GM21528 (cell line): ENCODE measurements around the gene JAZF1.
"Not testable (repeated sequence)": the region's sequence is repeated elsewhere in the genome, so short reads cannot be mapped to it uniquely, and the experiment has no call there.

Source experiments
- ATAC-seq: cut with Tn5 transposase; IDR thresholded peaks from one replicate; pipeline ENCODE4 v1.9.1; 2021; ENCODE audit warnings: mild to moderate bottlenecking, moderate library complexity; ENCODE audit not compliant: unreplicated experiment, low FRiP score

Gene JAZF1

GRCh38 chr7:27929127-27929526 lies 251.5 kb downstream of the JAZF1 start:
- no peak for ATAC-seq

GRCh38 chr7:27928001-27928400 lies 252.6 kb downstream of the JAZF1 start:
- no peak for ATAC-seq

DNA sequence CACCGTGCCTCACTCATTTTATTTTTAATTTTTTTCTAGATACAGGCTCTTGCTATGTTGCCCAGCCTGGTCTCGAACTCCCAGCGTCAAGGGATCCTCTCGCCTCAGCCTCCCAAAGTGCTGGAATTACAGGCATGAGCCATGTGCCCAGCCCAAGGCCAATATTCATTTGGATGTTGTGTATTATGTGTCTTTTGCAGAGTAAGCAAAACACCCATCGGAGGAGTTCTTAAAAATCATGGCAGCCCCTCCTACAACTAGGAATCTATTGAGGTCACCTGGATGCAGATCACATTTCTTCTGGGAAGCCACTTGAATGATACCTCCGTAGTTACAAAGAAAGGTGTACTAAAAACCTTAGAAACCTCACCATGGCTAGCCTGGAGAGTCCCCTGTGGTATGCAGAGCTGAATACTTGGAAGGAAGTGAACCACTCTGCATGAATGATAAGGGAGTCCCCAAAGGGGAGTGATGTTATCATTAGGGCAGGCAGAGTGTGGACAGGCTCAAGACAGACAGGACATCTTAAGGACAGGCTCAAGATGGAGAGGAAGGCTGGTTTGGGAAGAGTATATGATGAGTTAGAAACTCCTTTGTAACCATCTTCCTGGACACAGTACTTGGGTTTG lies 254.9 kb downstream of the JAZF1 start:
- ATAC-seq, result no peak

DNA sequence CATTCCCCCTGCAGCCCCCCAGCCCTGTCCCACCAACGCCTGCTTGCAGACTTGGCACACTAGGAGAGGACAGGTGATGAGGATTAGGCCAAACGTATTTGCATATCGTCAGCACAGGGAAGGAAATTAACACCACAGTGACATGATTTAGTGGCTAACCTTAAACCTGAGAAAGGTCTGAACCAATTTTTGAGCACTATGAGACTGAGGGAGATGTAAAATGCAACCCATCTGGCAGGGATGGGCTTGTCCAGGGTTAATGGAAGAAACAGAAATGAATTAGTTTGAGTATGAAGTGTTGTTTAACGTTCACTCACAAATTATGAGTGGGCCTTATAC lies 257.0 kb downstream of the JAZF1 start:
- ATAC-seq, result no peak

DNA sequence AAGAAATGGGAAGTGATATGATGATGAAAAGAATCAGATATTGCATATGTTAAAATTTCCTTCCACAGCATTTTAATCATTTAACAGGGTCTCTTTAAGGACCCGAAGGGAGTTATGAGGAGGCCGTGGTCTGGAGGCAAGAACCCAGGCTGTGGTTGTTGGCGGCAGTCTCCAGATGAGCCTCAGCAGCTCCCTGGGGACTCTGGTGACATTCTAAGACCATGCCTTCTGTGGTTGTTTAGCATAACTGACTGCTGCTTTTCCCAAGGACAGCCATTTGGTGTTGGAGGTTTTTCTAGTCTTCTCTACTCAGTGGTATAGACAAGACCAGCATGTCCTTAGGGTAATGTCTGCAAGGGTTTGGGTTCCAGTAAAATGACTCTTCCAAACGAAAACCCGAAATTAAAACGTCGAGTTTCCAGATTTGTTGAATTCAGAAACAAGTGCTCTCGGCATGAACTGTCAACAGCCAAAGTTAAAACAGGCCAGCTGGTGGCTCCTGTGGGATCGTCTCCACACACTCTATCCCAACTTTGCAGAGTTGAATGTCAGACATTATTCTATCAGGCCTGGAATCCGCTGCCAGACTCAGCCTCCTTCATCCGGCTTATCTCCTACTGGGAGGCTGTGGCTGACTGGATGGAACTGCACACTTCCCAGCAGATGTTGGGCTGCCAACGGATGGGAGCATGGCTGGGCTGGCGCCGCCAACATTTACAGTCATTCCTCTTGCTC lies 257.5 kb downstream of the JAZF1 start:
- ATAC-seq, result no peak

- not testable (repeated sequence) for ATAC-seq
Observed at GRCh38 chr7:27922389-27922788, 258.2 kb downstream of the JAZF1 start.

- no peak for ATAC-seq
Observed at GRCh38 chr7:27921081-27921836, 259.3 kb downstream of the JAZF1 start.

DNA sequence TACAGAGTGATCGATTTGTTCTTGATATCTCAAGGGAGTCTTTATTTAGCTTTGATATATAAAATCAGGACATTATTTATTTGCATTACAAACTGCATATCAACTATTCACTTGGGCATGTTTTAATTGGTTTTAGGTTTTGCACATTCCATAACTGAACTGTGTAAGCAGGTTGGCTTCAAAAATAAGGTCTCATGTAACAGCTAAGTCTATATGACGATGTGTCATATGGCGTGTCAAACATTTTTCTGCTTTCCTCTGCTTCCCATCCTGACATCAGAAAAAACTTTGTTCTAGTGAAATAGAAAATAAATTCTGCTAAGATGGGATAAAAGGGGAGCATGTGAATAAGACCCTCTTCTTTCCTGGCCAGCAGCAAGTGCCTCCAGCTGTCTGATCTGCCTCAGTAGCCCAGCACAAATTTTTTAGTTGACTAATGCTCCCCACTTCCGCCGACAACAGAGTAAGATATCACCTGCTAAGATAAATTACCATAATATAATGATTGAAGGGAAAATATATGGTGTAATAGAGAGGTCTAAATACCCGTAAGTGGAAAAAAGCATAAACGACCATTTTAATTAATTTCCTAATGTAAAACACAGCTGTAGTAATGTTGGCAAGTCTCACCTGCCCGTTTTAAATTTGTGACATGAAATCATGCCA lies 260.2 kb downstream of the JAZF1 start:
- ATAC-seq, result no peak

DNA sequence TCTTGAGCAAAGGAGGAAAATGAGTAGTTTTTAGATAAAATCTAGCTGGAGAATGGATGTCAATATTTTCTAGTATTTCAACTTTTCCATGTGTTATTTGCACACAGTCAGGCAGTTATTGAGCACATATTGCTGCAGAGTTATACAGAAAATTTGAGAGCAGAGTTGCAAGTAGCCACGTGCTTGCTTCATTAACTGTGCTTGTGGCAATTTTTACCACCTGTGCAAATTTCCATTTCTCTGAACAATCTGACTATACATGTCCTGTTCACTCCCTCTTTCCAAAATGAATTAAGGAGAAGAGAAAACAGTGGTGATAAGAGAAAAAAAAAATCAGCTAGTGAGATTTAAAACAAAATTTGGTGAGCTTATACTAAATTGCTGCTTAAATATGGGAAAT lies 262.1 kb downstream of the JAZF1 start:
- no peak for ATAC-seq

- no peak for ATAC-seq
Observed at GRCh38 chr7:27917774-27918314, 262.8 kb downstream of the JAZF1 start.

GRCh38 chr7:27917119-27917518 lies 263.5 kb downstream of the JAZF1 start:
- no peak for ATAC-seq

- no peak for ATAC-seq
Observed at GRCh38 chr7:27916372-27916771, 264.2 kb downstream of the JAZF1 start.

DNA sequence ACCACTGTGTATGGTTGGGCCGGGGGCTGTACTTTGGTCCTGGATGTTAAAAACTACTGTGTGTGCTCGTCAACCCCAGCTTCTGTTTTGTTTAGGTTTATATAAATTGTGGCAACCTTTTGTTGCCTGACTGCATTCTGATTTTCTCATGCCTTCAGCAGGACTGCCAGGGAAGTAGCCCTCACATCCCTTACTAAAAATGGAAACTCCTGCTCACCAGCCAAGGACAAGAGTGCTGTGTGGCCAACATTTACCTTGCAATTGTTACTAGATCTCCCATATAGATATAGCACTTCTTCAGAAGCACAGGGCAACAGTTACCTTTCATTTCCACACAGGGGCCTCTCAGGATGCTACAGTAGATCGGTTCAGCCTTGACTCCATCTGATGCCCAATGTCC lies 266.2 kb downstream of the JAZF1 start:
- no peak for ATAC-seq

DNA sequence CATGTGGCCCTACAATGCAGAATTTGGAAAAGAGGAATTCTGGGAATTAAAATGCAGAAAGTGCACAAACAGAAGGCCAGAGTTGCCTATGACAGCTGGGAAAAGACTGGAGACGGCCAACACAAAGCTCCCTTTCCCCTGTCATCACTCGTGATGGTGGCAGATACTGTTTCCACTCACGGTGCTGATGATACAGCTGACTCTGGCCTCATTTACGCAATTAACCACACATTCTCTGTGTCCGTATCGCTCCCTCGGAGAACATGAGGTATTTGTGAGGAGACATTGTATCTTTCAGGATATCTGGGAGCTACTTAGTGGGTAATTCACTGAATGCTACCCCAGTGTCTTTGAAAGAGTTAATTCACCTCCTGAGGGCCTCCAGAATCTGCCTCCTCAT lies 267.8 kb downstream of the JAZF1 start:
- no peak for ATAC-seq

DNA sequence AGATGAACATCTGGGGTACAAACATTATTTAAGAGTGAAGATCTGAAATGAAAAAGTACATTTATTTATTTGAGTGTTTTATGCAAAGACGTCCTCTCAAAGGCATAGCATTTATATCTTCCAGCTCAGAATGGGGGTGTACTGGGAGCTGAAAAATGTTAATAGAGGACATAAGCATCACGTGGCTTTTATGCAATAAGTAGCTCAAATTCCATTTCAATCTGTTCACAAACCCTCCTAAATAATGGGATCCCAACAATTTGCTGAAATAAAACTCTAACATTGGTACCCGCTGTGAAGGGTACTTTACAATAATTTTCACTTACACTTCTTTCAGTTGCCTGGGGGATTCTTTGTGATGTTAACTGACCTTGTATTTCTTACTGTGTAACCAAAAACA lies 268.7 kb downstream of the JAZF1 start:
- ATAC-seq, result no peak

DNA sequence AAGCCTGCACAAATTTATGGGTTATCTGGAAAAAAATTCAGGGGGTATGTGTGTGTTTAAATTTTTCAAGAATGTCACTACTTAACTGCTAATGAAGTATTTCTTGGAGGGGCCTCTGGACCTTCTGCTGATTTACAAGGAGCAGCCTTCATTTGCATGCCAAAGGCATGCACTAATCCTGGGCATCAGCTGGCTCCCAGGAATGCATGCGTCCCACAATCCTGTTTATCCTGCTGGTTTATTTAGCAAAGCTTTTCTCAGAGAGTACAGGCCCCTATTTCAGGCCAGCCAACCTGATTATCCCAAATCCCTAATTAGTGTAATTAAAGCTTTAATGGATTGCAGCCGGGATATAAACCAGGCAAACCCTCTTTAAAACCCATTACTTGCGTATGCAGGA lies 270.3 kb downstream of the JAZF1 start:
- no peak for ATAC-seq

DNA sequence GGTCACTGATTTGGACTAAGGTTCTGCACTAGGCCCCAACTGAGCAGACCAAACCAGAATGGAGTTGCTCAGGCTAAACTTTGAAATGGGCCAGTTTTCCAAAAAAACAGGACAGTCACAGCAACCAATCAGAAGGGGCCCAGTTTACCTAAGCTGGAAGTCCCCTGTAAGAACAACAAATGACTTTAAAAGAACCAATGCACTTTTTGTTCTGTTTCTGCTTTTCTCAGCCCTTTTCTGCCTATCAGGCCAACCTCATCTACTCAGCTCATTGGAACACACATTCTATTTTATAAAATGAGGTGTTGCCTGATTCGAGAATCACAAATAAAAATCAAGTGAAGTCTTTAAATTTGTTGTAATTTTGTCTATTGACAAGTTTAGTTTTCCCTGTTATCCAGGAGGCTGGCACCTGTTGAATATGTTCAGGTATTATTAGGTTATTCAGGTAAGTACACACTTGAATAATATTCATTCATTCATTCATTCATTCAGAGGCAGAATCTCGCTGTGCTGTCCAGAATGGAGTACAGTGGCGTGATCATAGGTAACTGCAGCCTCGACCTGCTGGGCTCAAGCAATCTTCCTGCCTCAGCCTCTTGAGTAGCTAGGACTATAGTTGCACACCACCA lies 271.9 kb downstream of the JAZF1 start:
- ATAC-seq, result no peak

GRCh38 chr7:27906385-27907091 lies 274.1 kb downstream of the JAZF1 start:
- no peak for ATAC-seq

GRCh38 chr7:27905951-27906350 lies 274.6 kb downstream of the JAZF1 start:
- no peak for ATAC-seq
